ENCODE results near the gene ELFN2. TPM values are rescaled to one million over a fixed set of nuclear protein-coding genes. Genes with fewer than 3 reads are reported as not detected.

ELFN2 gene
- total RNA-seq, 1 donor, result under 0.01 TPM

GRCh38 chr22:37368058-37368457 lies 59.2 kb downstream of the ELFN2 start:
- Histone ChIP-seq H2AFZ (ENCODE audit: low read length) (no peak overlapping the region), H3K27me3 (ENCODE audit: insufficient read depth, low read length) (no peaks in the 10 kb centered on the region), H3K4me2 (ENCODE audit: insufficient read depth, low read length) (no peak overlapping the region), H3K79me2 (ENCODE audit: insufficient read depth, low read length) (no peaks in the 10 kb centered on the region), H4K20me1 (ENCODE audit: insufficient read depth, low read length) (no peaks in the 10 kb centered on the region), H3K27ac (ENCODE audit: low read depth, low read length) (no peak overlapping the region), H3K36me3 (ENCODE audit: insufficient read depth, low read length) (no peaks in the 10 kb centered on the region), H3K4me1 (ENCODE audit: insufficient read depth, low read length) (no peaks in the 10 kb centered on the region), H3K4me3 (ENCODE audit: insufficient read depth, low read length) (no peak overlapping the region), H3K9me3 (ENCODE audit: low read depth, low read length) (no peaks in the 10 kb centered on the region)
- TF ChIP-seq CTCF (IDR thresholded peaks at IDR 0.05; ENCODE audit: extremely low read depth, low read depth, low read length), result no peak
- no peak for DNase-seq (ENCODE audit: insufficient read length, low spot score, missing footprints)

GRCh38 chr22:37366601-37367000 lies 60.7 kb downstream of the ELFN2 start:
- no peak overlapping the region for H3K4me3 ChIP-seq (ENCODE audit: insufficient read depth, low read length)
- no peak overlapping the region for H3K27ac ChIP-seq (ENCODE audit: low read depth, low read length)
- H2AFZ ChIP-seq (ENCODE audit: low read length), result no peak overlapping the region
- no peak for TF ChIP-seq CTCF (IDR thresholded peaks at IDR 0.05; ENCODE audit: extremely low read depth, low read depth, low read length)
- no peaks in the 10 kb centered on the region for H3K4me1 ChIP-seq (ENCODE audit: insufficient read depth, low read length)
- no peak overlapping the region for H3K4me2 ChIP-seq (ENCODE audit: insufficient read depth, low read length)
- no peaks in the 10 kb centered on the region for H3K36me3 ChIP-seq (ENCODE audit: insufficient read depth, low read length)
- no peaks in the 10 kb centered on the region for H3K9me3 ChIP-seq (ENCODE audit: low read depth, low read length)
- DNase-seq (ENCODE audit: insufficient read length, low spot score, missing footprints), result no peak
- no peaks in the 10 kb centered on the region for H4K20me1 ChIP-seq (ENCODE audit: insufficient read depth, low read length)
- peaks cover 4% of the 10 kb centered on the region for H3K27me3 ChIP-seq (ENCODE audit: insufficient read depth, low read length)
- no peaks in the 10 kb centered on the region for H3K79me2 ChIP-seq (ENCODE audit: insufficient read depth, low read length)

- Histone ChIP-seq H3K79me2 (ENCODE audit: insufficient read depth, low read length) (no peaks in the 10 kb centered on the region), H3K4me2 (ENCODE audit: insufficient read depth, low read length) (no peak overlapping the region), H3K4me1 (ENCODE audit: insufficient read depth, low read length) (no peaks in the 10 kb centered on the region), H4K20me1 (ENCODE audit: insufficient read depth, low read length) (no peaks in the 10 kb centered on the region), H3K36me3 (ENCODE audit: insufficient read depth, low read length) (no peaks in the 10 kb centered on the region), H3K4me3 (ENCODE audit: insufficient read depth, low read length) (no peak overlapping the region), H3K27me3 (ENCODE audit: insufficient read depth, low read length) (peaks cover 4% of the 10 kb centered on the region), H3K27ac (ENCODE audit: low read depth, low read length) (no peak overlapping the region), H2AFZ (ENCODE audit: low read length) (no peak overlapping the region), H3K9me3 (ENCODE audit: low read depth, low read length) (no peaks in the 10 kb centered on the region)
- DNase-seq (ENCODE audit: insufficient read length, low spot score, missing footprints), result no peak
- TF ChIP-seq CTCF (IDR thresholded peaks at IDR 0.05; ENCODE audit: extremely low read depth, low read depth, low read length), result no peak
Observed at GRCh38 chr22:37365950-37366349, 61.3 kb downstream of the ELFN2 start.

GRCh38 chr22:37363261-37363992 lies 63.9 kb downstream of the ELFN2 start:
- no peak overlapping the region for H2AFZ ChIP-seq (ENCODE audit: low read length)
- no peak overlapping the region for H3K4me2 ChIP-seq (ENCODE audit: insufficient read depth, low read length)

More at GRCh38 chr22:37363261-37363992, 63.9 kb downstream of the ELFN2 start:
- Histone ChIP-seq H4K20me1 (ENCODE audit: insufficient read depth, low read length) (no peaks in the 10 kb centered on the region), H3K9me3 (ENCODE audit: low read depth, low read length) (no peaks in the 10 kb centered on the region), H3K27ac (ENCODE audit: low read depth, low read length) (no peak overlapping the region), H3K36me3 (ENCODE audit: insufficient read depth, low read length) (no peaks in the 10 kb centered on the region), H3K4me3 (ENCODE audit: insufficient read depth, low read length) (no peak overlapping the region), H3K27me3 (ENCODE audit: insufficient read depth, low read length) (peaks cover 15% of the 10 kb centered on the region), H3K4me1 (ENCODE audit: insufficient read depth, low read length) (no peaks in the 10 kb centered on the region), H3K79me2 (ENCODE audit: insufficient read depth, low read length) (no peaks in the 10 kb centered on the region)
- no peak for TF ChIP-seq CTCF (IDR thresholded peaks at IDR 0.05; ENCODE audit: extremely low read depth, low read depth, low read length)
- no peak for DNase-seq (ENCODE audit: insufficient read length, low spot score, missing footprints)
